ENCODE results near the gene FHIP1B. TPM values are rescaled to one million over a fixed set of nuclear protein-coding genes. Genes with fewer than 3 reads are reported as not detected.

Gene FHIP1B
- polyA plus RNA-seq, 1 donor from 2014 or later, result 36.0 TPM

GRCh38 chr11:6214530-6214929 lies 19.9 kb downstream of the FHIP1B start:
- H3K36me3 ChIP-seq (ENCODE audit: insufficient read depth, low read length), result peaks cover 24% of the 10 kb centered on the region
- TF ChIP-seq RAD21 (conservative IDR thresholded peaks at IDR 0.05), result no peak
- no peak for TF ChIP-seq POLR2AphosphoS5 (IDR thresholded peaks at IDR 0.05)
- no peak for TF ChIP-seq EZH2 (IDR thresholded peaks at IDR 0.05; ENCODE audit: borderline replicate concordance, insufficient read depth, low read length, poor library complexity, severe bottlenecking)
- TF ChIP-seq SMC3 (conservative IDR thresholded peaks at IDR 0.05; ENCODE audit: poor library complexity), result no peak
- no peak for TF ChIP-seq CTCF (IDR thresholded peaks at IDR 0.05; ENCODE audit: poor library complexity, severe bottlenecking)
- TF ChIP-seq, protein P1, sequence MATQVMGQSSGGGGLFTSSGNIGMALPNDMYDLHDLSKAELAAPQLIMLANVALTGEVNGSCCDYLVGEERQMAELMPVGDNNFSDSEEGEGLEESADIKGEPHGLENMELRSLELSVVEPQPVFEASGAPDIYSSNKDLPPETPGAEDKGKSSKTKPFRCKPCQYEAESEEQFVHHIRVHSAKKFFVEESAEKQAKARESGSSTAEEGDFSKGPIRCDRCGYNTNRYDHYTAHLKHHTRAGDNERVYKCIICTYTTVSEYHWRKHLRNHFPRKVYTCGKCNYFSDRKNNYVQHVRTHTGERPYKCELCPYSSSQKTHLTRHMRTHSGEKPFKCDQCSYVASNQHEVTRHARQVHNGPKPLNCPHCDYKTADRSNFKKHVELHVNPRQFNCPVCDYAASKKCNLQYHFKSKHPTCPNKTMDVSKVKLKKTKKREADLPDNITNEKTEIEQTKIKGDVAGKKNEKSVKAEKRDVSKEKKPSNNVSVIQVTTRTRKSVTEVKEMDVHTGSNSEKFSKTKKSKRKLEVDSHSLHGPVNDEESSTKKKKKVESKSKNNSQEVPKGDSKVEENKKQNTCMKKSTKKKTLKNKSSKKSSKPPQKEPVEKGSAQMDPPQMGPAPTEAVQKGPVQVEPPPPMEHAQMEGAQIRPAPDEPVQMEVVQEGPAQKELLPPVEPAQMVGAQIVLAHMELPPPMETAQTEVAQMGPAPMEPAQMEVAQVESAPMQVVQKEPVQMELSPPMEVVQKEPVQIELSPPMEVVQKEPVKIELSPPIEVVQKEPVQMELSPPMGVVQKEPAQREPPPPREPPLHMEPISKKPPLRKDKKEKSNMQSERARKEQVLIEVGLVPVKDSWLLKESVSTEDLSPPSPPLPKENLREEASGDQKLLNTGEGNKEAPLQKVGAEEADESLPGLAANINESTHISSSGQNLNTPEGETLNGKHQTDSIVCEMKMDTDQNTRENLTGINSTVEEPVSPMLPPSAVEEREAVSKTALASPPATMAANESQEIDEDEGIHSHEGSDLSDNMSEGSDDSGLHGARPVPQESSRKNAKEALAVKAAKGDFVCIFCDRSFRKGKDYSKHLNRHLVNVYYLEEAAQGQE (IDR thresholded peaks at IDR 0.05; ENCODE audit: borderline replicate concordance), result no peak
- TF ChIP-seq EP300 (conservative IDR thresholded peaks at IDR 0.05; ENCODE audit: poor library complexity, severe bottlenecking), result no peak
- no peak for TF ChIP-seq TAF1 (IDR thresholded peaks at IDR 0.05; ENCODE audit: low read depth)

GRCh38 chr11:6210274-6210955 lies 24.0 kb downstream of the FHIP1B start:
- Histone ChIP-seq H3K4me3 (ENCODE audit: low read length) (no peak overlapping the region), H4K20me1 (ENCODE audit: insufficient read depth) (no peaks in the 10 kb centered on the region), H3K9me2 (ENCODE audit: insufficient read depth, low read length) (no peaks in the 10 kb centered on the region), H3K4me2 (ENCODE audit: low read length) (no peak overlapping the region), H3K9ac (ENCODE audit: low read length) (no peak overlapping the region), H3F3A (ENCODE audit: insufficient read depth, low read length, poor library complexity, severe bottlenecking) (no peaks in the 10 kb centered on the region), H3K9me3 (ENCODE audit: low read length) (no peaks in the 10 kb centered on the region), H3K27ac (ENCODE audit: low read length) (no peak overlapping the region), H3K27me3 (ENCODE audit: insufficient read depth, low read depth, low read length) (no peaks in the 10 kb centered on the region), H2AFZ (ENCODE audit: low read depth, low read length) (no peak overlapping the region), H3K36me3 (ENCODE audit: insufficient read depth, low read length) (peaks cover 8% of the 10 kb centered on the region), H3K79me2 (replicated peaks; ENCODE audit: insufficient read depth, low read length) (no peaks in the 10 kb centered on the region)
- no peak for TF ChIP-seq POLR2AphosphoS5 (IDR thresholded peaks at IDR 0.05)
- no peak for TF ChIP-seq MXI1 (conservative IDR thresholded peaks at IDR 0.05; ENCODE audit: poor library complexity, severe bottlenecking)
- TF ChIP-seq SMC3 (conservative IDR thresholded peaks at IDR 0.05; ENCODE audit: poor library complexity), result no peak
- no peak for TF ChIP-seq EP300 (conservative IDR thresholded peaks at IDR 0.05; ENCODE audit: poor library complexity, severe bottlenecking)
- TF ChIP-seq RAD21 (conservative IDR thresholded peaks at IDR 0.05), result no peak
- TF ChIP-seq, protein P1 (IDR thresholded peaks at IDR 0.05; ENCODE audit: borderline replicate concordance), result no peak
- TF ChIP-seq CTCF (IDR thresholded peaks at IDR 0.05; ENCODE audit: poor library complexity, severe bottlenecking), result no peak
- no peak for TF ChIP-seq TAF1 (IDR thresholded peaks at IDR 0.05; ENCODE audit: low read depth)
- TF ChIP-seq EZH2 (IDR thresholded peaks at IDR 0.05; ENCODE audit: borderline replicate concordance, insufficient read depth, low read length, poor library complexity, severe bottlenecking), result no peak

More at GRCh38 chr11:6214530-6214929, 19.9 kb downstream of the FHIP1B start:
- H3K27me3 ChIP-seq (ENCODE audit: insufficient read depth, low read depth, low read length), result no peaks in the 10 kb centered on the region
- H2AFZ ChIP-seq (ENCODE audit: low read depth, low read length), result no peak overlapping the region
- H4K20me1 ChIP-seq (ENCODE audit: insufficient read depth), result no peaks in the 10 kb centered on the region
- H3K9ac ChIP-seq (ENCODE audit: low read length), result no peak overlapping the region
- no peaks in the 10 kb centered on the region for H3K79me2 ChIP-seq (replicated peaks; ENCODE audit: insufficient read depth, low read length)
- H3K27ac ChIP-seq (ENCODE audit: low read length), result no peak overlapping the region
- H3F3A ChIP-seq (ENCODE audit: insufficient read depth, low read length, poor library complexity, severe bottlenecking), result no peaks in the 10 kb centered on the region
- no peaks in the 10 kb centered on the region for H3K9me3 ChIP-seq (ENCODE audit: low read length)
- H3K9me2 ChIP-seq (ENCODE audit: insufficient read depth, low read length), result no peaks in the 10 kb centered on the region
- no peak overlapping the region for H3K4me3 ChIP-seq (ENCODE audit: low read length)
- no peak overlapping the region for H3K4me2 ChIP-seq (ENCODE audit: low read length)

All from neural cell (in vitro differentiated cells).